GM10266 (cell line): Measurements from ENCODE around the gene KIAA0513.
A peak's percentile ranks its signal among the peaks of the same experiment; 100 is the strongest.

Experiments
- DNase-seq: peaks from one replicate; pipeline ENCODE4 v3.0.0; 2012; ENCODE audit errors: extremely low spot score
- TF ChIP-seq, protein P1 (sequence below): IDR thresholded peaks from 2 replicates; pipeline ENCODE4 v1.5.1; 2012; ENCODE audit warnings: mild to moderate bottlenecking, low read depth; ENCODE audit not compliant: control insufficient read depth, insufficient read depth; ENCODE audit errors: missing control alignments

KIAA0513 gene

DNA sequence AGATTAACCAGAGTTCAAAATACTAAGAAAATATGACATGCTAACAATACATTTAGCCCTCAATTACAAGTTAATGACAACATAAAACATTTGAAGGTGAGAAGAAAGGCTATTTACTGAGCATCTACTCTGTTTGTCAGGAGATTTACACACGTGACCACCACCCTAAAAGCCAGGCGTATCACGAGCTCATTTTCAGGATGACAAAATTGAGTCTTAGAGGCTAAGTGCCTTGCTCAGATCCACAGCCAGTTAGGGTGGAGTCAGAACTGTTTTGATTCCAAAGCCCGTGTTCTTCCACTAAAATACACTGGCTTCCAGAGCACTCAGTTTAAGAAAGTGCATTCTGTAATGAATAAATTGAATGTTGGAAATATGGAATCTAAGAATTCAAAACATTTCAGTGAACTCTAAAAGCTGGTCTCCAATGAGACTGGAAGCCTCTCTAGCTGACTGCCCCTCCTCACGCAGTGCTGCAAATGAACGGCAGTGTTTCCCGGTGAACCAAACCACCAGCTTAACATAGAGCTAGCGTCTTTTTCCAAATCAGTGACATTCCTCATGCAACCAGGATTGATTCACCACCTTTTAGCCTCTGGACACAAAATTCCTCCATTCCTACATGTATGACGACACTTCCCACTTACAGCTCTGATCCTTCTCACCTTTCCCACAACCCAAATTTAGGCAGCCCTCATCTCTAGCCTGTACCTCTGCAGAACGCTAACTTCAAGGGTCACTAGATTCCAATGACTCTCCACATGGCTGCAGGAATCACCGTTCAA is 22.1 kb upstream of the KIAA0513 start:
- TF ChIP-seq, protein P1, sequence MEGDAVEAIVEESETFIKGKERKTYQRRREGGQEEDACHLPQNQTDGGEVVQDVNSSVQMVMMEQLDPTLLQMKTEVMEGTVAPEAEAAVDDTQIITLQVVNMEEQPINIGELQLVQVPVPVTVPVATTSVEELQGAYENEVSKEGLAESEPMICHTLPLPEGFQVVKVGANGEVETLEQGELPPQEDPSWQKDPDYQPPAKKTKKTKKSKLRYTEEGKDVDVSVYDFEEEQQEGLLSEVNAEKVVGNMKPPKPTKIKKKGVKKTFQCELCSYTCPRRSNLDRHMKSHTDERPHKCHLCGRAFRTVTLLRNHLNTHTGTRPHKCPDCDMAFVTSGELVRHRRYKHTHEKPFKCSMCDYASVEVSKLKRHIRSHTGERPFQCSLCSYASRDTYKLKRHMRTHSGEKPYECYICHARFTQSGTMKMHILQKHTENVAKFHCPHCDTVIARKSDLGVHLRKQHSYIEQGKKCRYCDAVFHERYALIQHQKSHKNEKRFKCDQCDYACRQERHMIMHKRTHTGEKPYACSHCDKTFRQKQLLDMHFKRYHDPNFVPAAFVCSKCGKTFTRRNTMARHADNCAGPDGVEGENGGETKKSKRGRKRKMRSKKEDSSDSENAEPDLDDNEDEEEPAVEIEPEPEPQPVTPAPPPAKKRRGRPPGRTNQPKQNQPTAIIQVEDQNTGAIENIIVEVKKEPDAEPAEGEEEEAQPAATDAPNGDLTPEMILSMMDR = no peak
- no peak for DNase-seq

DNA sequence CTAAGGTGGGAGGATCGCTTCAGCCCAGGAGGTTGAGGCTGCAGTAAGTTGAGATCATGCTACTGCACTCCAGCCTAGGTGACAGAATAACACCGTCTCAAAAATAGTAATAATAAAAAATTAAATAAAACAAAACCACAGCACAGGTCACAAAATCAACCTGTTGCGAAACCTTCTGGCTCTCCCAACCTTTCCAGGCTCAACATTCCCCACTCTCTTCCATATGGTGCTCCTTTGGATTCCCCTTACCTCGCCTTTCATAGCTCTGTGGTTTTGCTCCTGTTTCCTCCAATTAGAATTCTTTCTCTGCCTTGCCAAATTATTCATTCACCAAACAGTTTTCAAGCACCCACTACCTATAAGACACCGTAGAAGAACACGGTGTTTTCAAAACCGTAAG is 21.0 kb upstream of the KIAA0513 start:
- TF ChIP-seq, protein P1 = no peak
- no peak for DNase-seq

DNA sequence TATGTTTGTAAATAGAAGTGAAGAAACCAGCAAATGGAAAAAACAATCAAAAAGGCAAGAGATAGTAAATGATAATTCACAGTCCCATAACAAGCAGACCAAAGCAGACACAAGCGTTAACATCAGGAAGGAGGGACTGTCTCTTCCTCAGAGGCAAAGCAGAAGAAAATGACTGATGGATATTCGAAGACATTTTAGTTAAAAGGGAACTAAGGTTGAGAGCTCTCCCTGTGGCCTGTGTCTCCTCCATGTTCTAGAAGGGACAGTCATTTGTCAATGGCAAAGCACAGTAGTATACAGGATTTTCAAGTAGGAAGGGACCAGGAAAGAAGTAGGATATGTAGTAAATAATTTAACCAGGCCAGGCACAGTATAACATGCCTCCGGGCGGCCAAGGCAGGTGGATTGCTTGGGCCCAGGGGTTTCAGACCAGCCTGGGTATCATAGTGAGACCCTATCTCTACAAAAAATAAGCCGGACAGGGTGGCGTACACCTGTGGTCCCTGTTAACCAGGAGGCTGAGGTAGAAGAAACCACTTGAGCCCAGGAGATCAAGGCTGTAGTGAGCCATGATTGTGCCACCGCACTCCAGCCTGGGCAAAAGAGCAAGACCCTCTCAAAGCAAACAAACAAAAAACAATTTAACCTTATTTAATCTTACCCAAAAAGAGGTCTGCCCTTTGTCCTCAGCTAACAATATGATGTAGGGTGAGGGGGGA is 19.9 kb upstream of the KIAA0513 start:
- TF ChIP-seq, protein P1 = no peak

DNA sequence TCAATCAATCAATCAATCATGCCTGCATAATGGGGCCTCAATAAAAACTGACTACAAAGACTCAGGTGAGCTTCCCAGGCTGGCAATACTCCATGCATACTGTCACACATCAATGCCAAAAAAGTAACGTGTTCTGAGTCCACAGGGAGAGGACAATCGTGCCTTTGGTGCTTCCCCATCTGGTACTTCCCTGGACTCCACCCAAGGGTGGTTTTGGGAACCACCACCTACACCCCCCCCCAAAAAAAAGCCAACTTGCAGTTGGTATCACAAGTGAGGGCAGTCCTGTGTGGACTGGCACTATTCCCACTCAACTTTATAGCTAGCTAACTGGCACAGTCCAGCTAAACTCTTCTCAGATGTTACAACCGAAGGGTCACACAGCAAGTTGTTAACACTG is 19.3 kb upstream of the KIAA0513 start:
- TF ChIP-seq, protein P1 = no peak
- no peak for DNase-seq

More for the DNA sequence above, 19.9 kb upstream of the KIAA0513 start:
- DNase-seq = no peak

DNA sequence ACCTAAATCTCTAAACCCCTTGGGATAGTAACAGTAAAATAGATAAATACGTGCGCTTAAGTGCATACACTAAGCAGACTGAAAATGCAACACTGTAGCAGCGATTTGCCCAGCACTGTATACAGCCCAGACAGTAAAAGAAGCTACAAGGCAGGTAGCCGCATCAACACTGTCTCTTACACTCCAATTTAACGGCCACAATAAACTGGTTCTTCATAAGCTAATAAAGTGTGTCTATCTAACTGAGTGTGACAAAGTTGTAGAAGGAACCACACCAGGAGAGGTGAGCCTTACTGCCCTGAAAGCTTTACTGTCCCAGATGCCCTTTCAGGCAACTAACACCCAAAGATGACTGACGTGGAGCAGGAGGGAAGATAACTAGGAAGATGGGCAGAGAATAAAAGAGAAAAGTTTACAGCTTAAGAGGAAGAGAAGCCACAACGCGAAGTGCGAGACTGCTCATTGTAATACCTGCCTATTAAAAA is 17.1 kb upstream of the KIAA0513 start:
- no peak for DNase-seq
- TF ChIP-seq, protein P1 = no peak

DNA sequence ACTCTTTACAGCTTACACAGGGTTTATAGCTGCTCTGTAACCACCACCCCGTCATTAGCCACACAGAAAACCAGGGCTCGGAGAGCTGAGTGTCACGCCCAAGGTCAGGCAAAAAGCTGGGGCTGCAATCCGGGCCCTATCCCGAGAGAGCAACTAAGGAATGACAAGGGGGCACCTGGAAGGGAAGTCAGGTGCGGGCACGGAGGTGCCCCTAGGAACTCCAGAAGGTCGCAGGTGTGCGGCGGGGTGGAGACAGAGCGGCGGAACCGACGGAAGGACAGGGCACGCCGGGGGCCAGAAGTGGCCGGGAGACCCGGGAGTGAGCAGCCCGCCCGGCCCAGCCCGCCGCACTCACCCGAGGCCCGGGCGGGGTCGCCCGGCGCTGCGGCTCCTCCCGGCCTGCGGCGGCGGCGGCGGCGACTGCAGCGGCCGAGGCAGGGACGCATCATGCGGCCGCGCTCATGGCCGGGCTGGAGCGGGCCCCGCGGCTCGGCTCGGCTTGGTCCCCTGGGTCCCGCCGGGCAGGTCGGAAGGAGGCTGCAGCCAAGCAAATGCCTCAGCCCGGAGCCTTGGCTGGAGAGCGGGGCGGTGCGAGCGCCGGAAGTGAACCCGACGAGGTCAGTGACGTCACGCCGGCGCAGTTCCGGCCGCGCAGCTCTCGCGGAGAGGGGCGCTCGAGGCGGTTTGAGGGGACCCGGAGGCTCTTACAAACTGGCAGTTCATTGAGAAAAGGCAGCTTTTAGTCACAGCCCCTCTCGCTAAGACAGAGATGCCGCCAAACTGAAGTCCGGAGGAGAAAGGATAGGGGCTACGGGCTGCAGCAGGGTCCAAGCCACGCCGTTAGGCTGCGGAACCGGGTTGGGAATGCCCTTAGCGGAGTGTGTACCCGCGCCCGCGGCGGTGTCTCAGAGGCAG is 16.4 kb upstream of the KIAA0513 start, which contains the start of gene ZDHHC7:
ZDHHC7 (minus strand) TSS at position 605 of the 915 bp plus-strand sequence. CDS start 20,917 bp downstream, outside the sequence.
- TF ChIP-seq, protein P1 = peak; percentile 4

More for the DNA sequence above, 16.4 kb upstream of the KIAA0513 start, which contains the start of gene ZDHHC7:
- peak; percentile 96 for DNase-seq
